ENCODE data around the gene NBL1. TPM values are rescaled to one million over a fixed set of nuclear protein-coding genes. Genes with fewer than 3 reads are reported as not detected.

NBL1 gene
- total and polyA plus RNA-seq, 4 donors = 0.72 to 4.4 (median 1.7) TPM

DNA sequence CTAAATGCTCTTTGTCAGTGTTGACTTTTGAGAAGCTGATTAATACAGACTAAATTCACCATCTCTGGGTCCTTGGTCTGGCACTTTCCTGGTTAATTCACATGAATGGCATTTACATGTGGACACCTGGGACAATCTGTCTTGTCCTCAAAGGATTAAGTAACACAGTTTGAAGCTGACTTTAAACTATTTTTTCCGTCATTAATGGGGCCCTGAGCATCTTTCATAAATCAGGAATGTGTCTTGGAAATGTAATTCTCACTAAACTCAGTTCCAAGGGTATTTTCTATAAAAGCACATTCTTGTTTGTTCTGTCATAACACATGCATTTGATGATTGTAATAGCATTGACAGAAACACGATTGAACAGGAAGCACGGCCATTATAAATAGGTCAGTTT is 26.7 kb upstream of the NBL1 start (continued):
- TF ChIP-seq, protein P1, sequence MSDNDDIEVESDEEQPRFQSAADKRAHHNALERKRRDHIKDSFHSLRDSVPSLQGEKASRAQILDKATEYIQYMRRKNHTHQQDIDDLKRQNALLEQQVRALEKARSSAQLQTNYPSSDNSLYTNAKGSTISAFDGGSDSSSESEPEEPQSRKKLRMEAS (IDR thresholded peaks at IDR 0.05) = no peak
- no peak for TF ChIP-seq HNF4A (conservative IDR thresholded peaks at IDR 0.05)
- no peak for TF ChIP-seq RAD21 (IDR thresholded peaks at IDR 0.05)
- TF ChIP-seq FOXA1 (IDR thresholded peaks at IDR 0.05) = no peak
- no peak for TF ChIP-seq YY1 (IDR thresholded peaks at IDR 0.05)
- TF ChIP-seq, protein P2, sequence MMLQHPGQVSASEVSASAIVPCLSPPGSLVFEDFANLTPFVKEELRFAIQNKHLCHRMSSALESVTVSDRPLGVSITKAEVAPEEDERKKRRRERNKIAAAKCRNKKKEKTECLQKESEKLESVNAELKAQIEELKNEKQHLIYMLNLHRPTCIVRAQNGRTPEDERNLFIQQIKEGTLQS (IDR thresholded peaks at IDR 0.05) = no peak
- no peak for TF ChIP-seq SP1 (IDR thresholded peaks at IDR 0.05)
- no peak for TF ChIP-seq NR2F2 (IDR thresholded peaks at IDR 0.05)

DNA sequence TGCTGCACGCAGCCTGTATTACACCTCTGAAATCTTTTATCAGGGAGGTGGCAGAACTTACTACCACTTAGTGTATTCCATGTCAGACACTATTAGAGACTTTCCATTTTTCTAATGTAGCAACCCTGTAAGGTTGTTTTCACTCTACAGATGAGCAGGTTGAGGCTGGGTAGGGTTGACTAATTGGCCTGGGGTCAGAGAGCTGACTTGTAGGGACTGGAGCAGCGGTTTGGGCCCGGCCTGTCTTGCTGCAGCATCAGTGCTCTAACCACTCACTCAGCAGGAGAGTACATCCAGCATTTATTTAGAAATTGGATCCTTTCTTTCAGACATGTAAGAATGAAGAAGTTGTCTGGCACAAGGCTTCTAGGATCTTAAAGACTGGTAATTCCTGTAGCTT is 25.7 kb upstream of the NBL1 start:
- WGBS = 98% methylated on average over 3 of the region's 3 CpGs
- Histone ChIP-seq H3K27me3 (ENCODE audit: control insufficient read depth in 4 of 4, insufficient read depth in 4 of 4, low read length in 3 of 4) (no peaks in the 10 kb centered on the region), H3K36me3 (ENCODE audit: control insufficient read depth in 4 of 4, insufficient read depth in 3 of 4, low read depth in 1 of 4, low read length in 3 of 4) (peaks cover under 1 to 3% (median 2%) of the 10 kb centered on the region in 4 donors), H3K4me1 (ENCODE audit: control insufficient read depth in 4 of 4, insufficient read depth in 4 of 4, low read length in 3 of 4) (peaks cover 0 to 14% (median 8%) of the 10 kb centered on the region in 4 donors), H3K27ac (ENCODE audit: low read depth in 1 of 2, low read length in 2 of 2) (no peak overlapping the region), H3K9me3 (ENCODE audit: control insufficient read depth in 4 of 4, low read length in 3 of 4) (no peaks in the 10 kb centered on the region), H3K4me3 (ENCODE audit: low read depth in 1 of 3, low read length in 3 of 3) (no peak overlapping the region), H3K9ac (ENCODE audit: low read depth in 1 of 2, low read length in 2 of 2) (no peak overlapping the region)
- TF ChIP-seq, protein P2 (IDR thresholded peaks at IDR 0.05) = no peak
- TF ChIP-seq JUND (IDR thresholded peaks at IDR 0.05) (no peak), EGR1 (IDR thresholded peaks at IDR 0.05; ENCODE audit: low read depth in 2 of 2) (no peak), FOXA2 (IDR thresholded peaks at IDR 0.05) (no peak), NR2F2 (IDR thresholded peaks at IDR 0.05) (no peak), TAF1 (conservative IDR thresholded peaks at IDR 0.05) (no peak), HNF4G (IDR thresholded peaks at IDR 0.05) (no peak)
- TF ChIP-seq, protein P3, sequence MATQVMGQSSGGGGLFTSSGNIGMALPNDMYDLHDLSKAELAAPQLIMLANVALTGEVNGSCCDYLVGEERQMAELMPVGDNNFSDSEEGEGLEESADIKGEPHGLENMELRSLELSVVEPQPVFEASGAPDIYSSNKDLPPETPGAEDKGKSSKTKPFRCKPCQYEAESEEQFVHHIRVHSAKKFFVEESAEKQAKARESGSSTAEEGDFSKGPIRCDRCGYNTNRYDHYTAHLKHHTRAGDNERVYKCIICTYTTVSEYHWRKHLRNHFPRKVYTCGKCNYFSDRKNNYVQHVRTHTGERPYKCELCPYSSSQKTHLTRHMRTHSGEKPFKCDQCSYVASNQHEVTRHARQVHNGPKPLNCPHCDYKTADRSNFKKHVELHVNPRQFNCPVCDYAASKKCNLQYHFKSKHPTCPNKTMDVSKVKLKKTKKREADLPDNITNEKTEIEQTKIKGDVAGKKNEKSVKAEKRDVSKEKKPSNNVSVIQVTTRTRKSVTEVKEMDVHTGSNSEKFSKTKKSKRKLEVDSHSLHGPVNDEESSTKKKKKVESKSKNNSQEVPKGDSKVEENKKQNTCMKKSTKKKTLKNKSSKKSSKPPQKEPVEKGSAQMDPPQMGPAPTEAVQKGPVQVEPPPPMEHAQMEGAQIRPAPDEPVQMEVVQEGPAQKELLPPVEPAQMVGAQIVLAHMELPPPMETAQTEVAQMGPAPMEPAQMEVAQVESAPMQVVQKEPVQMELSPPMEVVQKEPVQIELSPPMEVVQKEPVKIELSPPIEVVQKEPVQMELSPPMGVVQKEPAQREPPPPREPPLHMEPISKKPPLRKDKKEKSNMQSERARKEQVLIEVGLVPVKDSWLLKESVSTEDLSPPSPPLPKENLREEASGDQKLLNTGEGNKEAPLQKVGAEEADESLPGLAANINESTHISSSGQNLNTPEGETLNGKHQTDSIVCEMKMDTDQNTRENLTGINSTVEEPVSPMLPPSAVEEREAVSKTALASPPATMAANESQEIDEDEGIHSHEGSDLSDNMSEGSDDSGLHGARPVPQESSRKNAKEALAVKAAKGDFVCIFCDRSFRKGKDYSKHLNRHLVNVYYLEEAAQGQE (IDR thresholded peaks at IDR 0.05) = no peak
- DNase-seq (ENCODE audit: low spot score) = no peak

DNA sequence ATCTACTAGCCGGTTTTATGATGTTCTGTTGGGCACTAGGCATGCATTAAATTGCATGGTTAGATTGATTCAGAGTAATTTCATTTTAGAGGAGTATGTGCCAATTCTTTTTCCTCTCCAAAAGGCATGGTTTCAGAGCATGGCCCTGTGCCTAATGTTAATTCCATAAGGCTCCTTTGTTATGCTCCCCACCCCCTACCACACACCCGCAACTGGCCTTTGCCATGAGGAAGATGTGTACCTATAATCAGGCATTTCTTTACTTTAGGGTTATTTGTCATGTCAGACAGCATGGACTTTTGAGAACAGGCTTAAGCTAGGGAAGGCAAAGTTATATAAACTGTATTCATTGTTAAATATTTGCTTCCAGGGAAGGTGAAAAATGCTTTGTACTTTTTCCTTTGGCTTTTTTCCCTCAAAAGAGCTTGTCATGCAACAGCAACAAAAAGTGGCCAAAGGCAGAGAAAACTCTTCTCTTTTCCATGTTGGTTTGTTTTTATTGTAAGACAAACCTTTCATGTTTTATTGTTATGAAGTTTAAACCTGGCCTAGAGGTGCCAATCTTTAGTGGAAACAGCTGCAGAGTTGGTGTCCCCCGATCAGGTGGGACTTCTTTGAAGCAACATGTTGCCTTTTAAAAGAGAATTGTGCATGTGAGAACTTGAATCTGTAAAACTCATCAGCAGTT is 24.3 kb upstream of the NBL1 start:
- Histone ChIP-seq H3K9me3 (ENCODE audit: control insufficient read depth in 4 of 4, low read length in 3 of 4) (no peaks in the 10 kb centered on the region), H3K4me1 (ENCODE audit: control insufficient read depth in 4 of 4, insufficient read depth in 4 of 4, low read length in 3 of 4) (peaks cover 0 to 11% (median 8%) of the 10 kb centered on the region in 4 donors), H3K4me3 (ENCODE audit: low read depth in 1 of 3, low read length in 3 of 3) (no peak overlapping the region), H3K27ac (ENCODE audit: low read depth in 1 of 2, low read length in 2 of 2) (no peak overlapping the region), H3K9ac (ENCODE audit: low read depth in 1 of 2, low read length in 2 of 2) (no peak overlapping the region), H3K27me3 (ENCODE audit: control insufficient read depth in 4 of 4, insufficient read depth in 4 of 4, low read length in 3 of 4) (no peaks in the 10 kb centered on the region), H3K36me3 (ENCODE audit: control insufficient read depth in 4 of 4, insufficient read depth in 3 of 4, low read depth in 1 of 4, low read length in 3 of 4) (peaks cover 0 to 6% (median 4%) of the 10 kb centered on the region in 4 donors)
- no peak for DNase-seq (ENCODE audit: low spot score)
- WGBS = 53% methylated on average over 3 of the region's 3 CpGs
- no peak for TF ChIP-seq GABPA (IDR thresholded peaks at IDR 0.05 in 1 of 2, conservative IDR thresholded peaks at IDR 0.05 in 1 of 2)
- TF ChIP-seq, protein P3 (IDR thresholded peaks at IDR 0.05) = no peak
- no peak for TF ChIP-seq FOXA1 (IDR thresholded peaks at IDR 0.05)
- no peak for TF ChIP-seq NR2F2 (IDR thresholded peaks at IDR 0.05)
- TF ChIP-seq, protein P2 (IDR thresholded peaks at IDR 0.05) = no peak
- TF ChIP-seq JUND (IDR thresholded peaks at IDR 0.05) = no peak
- no peak for TF ChIP-seq FOXA2 (IDR thresholded peaks at IDR 0.05)
- TF ChIP-seq EGR1 (IDR thresholded peaks at IDR 0.05; ENCODE audit: low read depth in 2 of 2) = no peak
- no peak for TF ChIP-seq YY1 (IDR thresholded peaks at IDR 0.05)
- no peak for TF ChIP-seq SP1 (IDR thresholded peaks at IDR 0.05)
- no peak for TF ChIP-seq RAD21 (IDR thresholded peaks at IDR 0.05)
- no peak for TF ChIP-seq HNF4A (conservative IDR thresholded peaks at IDR 0.05)
- TF ChIP-seq HNF4G (IDR thresholded peaks at IDR 0.05) = no peak
- TF ChIP-seq, protein P1 (IDR thresholded peaks at IDR 0.05) = no peak
- TF ChIP-seq TAF1 (conservative IDR thresholded peaks at IDR 0.05) = no peak
- TF ChIP-seq, protein P4, sequence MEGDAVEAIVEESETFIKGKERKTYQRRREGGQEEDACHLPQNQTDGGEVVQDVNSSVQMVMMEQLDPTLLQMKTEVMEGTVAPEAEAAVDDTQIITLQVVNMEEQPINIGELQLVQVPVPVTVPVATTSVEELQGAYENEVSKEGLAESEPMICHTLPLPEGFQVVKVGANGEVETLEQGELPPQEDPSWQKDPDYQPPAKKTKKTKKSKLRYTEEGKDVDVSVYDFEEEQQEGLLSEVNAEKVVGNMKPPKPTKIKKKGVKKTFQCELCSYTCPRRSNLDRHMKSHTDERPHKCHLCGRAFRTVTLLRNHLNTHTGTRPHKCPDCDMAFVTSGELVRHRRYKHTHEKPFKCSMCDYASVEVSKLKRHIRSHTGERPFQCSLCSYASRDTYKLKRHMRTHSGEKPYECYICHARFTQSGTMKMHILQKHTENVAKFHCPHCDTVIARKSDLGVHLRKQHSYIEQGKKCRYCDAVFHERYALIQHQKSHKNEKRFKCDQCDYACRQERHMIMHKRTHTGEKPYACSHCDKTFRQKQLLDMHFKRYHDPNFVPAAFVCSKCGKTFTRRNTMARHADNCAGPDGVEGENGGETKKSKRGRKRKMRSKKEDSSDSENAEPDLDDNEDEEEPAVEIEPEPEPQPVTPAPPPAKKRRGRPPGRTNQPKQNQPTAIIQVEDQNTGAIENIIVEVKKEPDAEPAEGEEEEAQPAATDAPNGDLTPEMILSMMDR (IDR thresholded peaks at IDR 0.05; ENCODE audit: low read depth, low read length, missing input control) = no peak
- no peak for TF ChIP-seq RXRA (IDR thresholded peaks at IDR 0.05)
